HG03280 (cell line): ENCODE results near the gene CT45A10.
"Not testable (repeated sequence)": the region's sequence is repeated elsewhere in the genome, so short reads cannot be mapped to it uniquely, and the experiment has no call there.

Source experiments
- ATAC-seq: cut with Tn5 transposase; IDR thresholded peaks from one replicate; pipeline ENCODE4 v1.9.1; 2021; ENCODE audit warnings: mild to moderate bottlenecking, moderate library complexity; ENCODE audit not compliant: unreplicated experiment

Gene CT45A10, protein sequence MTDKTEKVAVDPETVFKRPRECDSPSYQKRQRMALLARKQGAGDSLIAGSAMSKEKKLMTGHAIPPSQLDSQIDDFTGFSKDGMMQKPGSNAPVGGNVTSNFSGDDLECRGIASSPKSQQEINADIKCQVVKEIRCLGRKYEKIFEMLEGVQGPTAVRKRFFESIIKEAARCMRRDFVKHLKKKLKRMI

DNA sequence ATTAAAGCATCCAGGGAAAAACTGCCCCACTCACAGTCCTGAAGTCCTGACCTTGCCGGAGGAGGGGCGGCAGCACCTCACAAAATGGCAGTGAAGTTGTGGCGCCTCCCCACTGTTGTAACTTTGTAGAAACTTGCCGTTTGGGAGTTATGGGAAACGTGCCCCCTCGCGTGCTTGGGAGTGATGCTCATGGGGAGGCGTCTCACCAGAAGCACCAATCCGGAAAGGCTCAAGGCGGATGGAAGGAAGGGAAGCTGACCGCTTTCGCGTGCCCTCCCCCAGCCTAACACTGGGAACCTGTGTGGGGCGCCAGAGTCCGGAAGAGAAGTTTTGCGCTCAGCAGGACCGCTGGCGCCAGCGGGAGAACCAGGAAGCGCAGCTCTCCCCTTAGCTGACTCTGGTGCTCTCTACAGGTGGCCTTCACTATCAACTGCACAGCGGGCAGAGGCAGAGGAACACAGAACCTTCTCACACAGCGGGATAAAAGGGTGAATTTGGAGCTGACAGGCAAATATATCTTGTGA, at the start of gene CT45A10, which contains the start of gene SAGE1:
Gene CT45A10, minus strand, starts transcription at position 151 of the 524 bp plus-strand sequence. CDS start 8,100 bp downstream, outside the sequence.
Gene SAGE1, plus strand, starts transcription at position 423 of the 524 bp plus-strand sequence. CDS start 2,527 bp downstream, outside the sequence.
- no peak for ATAC-seq

DNA sequence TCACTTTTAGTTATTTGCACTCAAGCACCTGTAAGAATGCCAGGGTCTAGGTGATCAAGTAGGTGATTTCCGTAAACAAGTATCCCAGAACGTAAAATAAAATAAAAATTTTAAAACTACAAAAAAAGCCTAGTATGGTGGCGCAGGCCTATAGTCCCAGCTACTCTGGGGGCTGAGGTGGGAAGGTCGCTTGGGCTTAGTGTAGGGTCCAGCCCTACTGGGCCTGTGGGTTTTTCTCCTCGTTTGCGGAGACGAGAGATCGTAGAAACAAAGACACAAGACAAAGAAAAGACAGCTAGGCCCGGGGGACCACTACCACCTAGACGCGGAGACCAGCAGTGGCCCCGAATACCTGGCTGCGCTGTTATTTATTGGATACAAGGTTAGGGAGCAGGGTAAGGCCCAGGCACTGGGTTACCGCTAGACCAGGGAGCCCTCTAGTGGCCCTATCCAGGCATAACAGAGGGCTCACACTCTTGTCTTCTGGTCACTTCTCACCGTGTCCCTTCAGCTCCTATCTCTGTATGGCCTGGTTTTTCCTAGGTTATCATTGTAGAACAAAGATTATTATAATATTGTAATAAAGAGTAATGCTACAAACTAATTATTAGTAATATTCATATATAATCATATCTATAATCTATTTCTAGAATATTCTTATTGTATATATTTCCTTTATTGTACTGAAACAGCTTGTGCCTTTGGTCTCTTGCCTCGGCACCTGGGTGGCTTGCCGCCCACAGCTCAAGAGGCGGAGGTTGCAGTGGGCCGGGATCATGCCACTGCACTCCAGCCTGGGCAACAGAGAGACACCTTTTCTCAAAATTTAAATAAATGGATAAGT, 38.6 kb upstream of the CT45A10 start:
- ATAC-seq: no peak

DNA sequence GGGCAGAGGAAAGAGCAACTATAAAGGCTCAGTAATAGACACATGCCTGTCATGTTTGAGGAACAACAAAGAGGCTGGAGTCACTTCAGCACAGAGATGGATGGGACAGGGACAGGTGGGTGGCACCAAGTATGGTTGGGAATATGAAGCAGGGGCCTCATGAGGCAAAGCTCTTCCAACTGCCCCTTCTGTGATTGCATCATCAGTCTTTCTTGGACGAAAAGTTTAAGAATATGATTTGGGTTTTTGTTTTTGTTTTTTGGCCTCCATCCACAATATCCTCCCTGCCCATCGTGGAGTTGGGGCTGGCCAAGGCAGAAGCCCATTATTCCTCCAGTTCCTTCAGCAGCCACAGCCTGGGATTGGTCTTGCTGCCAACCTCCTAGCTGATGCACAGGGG, 34.7 kb upstream of the CT45A10 start:
- no peak for ATAC-seq

DNA sequence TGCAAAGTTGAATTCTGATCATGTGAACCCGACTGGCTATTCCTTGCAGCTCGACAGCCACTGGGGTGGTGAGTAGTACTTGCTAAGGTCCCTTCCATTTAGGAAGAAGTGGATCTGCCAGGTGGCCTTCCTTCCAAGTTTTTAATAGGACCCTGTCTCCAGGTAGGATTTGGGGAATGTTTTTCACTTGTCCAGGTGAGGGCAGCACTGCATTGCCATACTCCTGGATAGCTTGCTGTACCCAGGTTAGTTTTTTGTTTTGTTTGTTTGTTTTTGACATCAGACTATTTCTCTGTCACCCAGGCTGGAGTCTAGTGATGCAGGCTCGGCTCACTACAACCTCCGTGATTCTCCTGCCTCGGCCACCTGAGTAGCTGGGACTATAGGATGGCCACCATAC, 30.1 kb upstream of the CT45A10 start:
- no peak for ATAC-seq

DNA sequence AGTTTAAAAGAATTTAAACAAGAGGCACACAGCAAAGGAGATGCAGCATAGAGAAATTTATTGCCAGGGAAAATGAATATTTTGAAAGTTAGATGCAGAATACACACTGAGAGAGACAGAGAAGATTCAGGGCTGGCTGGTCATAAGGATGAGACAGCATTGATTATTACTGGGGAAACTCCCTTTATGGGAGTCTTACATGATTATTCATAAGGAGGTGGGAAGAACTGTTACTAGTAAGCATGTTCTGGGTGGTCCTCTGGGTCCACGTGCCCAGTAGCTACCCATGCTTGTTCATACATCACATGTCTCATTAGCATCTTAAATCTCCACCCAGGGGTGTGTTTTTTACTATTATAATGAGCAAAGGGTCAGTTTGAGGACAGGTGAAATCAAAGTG, 27.3 kb upstream of the CT45A10 start:
- not testable (repeated sequence) for ATAC-seq

DNA sequence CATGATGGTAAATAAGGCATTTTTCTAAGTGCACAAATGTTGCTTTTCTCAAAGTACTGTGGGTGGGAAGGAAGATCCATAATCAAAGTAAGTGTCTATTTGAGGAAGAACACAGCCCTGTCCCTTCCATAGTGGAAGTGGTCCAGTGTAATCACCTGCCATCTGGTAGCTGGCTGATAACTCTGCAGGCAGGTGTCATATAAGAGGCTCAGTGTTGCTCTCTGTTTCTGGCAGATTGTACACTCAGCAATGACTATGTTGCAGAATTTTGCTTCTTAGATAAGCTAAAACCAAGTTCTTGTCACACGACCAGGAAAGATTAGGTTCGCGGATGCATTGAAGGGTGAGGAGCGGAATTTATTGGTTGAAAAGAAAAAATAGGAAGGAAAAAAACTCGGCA, 21.2 kb upstream of the CT45A10 start:
- no peak for ATAC-seq

DNA sequence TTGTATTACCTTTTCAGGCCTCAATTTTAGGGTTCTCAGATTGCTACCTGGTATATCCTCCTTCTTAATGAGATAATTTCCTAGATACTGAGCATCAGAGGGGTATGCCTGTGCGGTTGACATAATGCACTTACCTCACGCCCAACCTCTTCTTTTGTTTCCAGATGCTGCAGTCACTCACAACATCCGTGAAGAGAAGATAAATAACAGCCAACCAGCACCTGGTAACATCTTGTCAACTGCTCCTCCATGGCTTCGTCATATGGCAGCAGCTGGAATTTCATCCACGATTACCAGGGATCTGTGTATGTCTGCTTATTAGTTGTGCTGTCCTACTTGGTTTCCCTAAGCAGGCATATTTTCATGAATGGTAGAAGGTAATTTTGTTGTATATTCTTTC, 17.0 kb upstream of the CT45A10 start:
- no peak for ATAC-seq

DNA sequence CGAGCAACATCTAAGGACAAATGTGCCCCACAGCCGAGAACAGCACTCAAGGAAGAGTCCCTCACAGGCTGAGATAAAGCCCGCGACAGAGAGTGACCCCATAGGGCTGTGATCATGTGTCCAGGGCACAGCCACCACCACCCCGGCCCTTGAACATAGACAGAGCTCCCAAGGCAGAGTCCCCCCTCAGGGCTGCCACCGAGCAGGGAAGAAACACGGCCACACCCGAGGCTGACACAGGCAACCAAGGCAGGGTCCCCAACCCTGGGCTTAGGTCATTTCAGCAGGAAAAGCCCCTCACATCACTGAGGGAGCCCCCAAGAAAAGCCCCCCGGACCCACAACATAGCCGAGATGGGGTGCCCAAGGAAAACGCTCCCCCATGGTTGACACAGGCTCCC, 463 bp downstream of the CT45A10 start:
- no peak for ATAC-seq

DNA sequence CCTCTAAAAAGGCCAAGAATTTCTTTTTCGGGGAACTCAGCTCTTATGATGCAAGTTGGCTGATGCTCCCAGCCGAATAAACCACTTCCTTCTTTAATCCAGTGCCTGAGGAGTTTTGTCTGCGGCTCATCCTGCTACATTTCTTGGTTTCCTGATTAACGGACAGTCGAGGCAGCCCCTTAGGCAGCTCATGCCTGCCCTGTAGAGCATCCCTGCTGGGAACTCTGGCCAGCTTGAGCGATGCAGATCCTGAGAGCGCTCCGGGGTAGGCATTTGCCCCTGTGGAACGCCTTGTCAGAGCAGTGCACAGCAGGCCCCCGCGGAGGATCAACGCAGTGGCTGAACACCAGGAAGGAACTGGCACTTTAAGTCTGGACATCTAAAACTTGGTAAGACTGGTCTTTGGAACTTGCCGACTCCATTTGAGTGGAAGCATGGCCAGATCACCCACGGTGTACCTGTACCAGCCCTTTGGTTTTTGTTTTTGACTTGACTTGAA, 3.1 kb downstream of the CT45A10 start:
- no peak for ATAC-seq

DNA sequence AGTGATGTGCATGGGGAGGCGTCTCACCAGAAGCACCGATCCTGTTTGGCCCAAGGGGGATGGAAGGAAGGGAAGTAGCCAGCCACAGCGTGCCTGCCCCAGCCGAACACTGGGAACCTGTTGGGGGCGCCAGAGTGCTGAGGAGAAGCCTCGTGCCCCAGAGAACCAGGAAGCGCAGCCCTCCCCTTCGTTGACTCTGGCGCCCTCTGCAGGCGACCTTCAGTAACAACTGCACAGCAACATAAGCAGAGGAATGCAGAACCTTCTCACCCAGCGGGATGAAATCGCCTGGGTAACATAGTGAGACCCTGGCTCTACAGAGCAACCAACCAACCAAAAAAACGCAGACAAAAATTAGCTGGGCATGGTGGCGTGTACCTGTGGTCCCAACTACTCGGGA, 4.3 kb downstream of the CT45A10 start:
- ATAC-seq: not testable (repeated sequence)

DNA sequence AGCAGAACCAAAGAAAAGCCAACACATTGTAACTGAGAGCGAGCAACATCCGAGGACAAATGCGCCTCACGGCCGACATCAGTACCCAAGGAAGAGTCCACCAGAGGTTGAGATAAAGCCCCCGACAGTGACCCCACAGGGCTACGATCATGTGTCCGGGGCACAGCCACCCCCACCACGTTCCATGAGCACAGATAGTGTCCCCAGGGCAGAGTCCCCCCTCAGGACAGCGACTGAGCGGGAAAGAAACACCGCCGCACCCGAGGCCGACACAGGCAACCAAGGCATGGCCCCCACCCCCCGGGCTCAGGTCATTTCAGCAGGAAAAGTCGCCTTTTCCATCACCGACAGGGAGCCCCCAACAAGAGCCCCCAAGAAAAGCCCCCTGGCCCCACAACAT, 5.0 kb downstream of the CT45A10 start:
- ATAC-seq: not testable (repeated sequence)

DNA sequence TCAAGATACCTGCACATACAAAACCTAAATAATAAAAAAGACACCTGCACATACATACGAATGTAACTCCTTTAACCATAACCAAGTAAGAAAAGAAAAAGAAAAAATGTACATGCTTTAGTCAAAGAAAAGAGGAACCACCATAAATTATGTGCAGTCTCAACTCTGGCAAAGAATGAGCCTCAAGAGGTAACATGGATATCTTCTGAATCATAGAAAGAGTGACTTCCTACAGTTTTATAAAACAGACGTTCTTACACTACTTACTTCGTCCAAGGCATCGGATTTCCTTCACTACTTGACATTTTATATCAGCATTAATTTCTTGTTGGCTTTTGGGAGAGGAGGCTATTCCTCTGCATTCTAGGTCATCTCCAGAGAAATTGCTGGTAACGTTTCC, 10.5 kb downstream of the CT45A10 start:
- not testable (repeated sequence) for ATAC-seq

DNA sequence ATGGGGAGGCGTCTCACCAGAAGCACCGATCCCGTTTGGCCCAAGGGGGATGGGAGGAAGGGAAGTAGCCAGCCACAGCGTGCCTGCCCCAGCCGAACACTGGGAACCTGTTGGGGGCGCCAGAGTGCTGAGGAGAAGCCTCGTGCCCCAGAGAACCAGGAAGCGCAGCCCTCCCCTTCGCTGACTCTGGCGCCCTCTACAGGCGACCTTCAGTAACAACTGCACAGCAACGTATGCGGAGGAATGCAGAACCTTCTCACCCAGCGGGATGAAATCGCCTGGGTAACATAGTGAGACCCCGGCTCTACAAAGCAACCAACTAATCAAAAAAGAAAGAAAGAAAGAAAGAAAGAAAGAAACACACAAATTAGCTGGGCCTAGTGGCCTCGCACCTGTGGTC, 21.5 kb downstream of the CT45A10 start, which contains the start of gene CT45A9:
Gene CT45A9, minus strand, starts transcription at position 101 of the 400 bp plus-strand sequence. CDS start 3,751 bp downstream, outside the sequence.
- not testable (repeated sequence) for ATAC-seq

DNA sequence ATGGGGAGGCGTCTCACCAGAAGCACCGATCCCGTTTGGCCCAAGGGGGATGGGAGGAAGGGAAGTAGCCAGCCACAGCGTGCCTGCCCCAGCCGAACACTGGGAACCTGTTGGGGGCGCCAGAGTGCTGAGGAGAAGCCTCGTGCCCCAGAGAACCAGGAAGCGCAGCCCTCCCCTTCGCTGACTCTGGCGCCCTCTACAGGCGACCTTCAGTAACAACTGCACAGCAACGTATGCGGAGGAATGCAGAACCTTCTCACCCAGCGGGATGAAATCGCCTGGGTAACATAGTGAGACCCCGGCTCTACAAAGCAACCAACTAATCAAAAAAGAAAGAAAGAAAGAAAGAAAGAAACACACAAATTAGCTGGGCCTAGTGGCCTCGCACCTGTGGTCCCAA, 38.8 kb downstream of the CT45A10 start, which contains the start of gene CT45A8:
Gene CT45A8, minus strand, starts transcription at position 101 of the 400 bp plus-strand sequence. CDS start 3,755 bp downstream, outside the sequence.
- ATAC-seq: not testable (repeated sequence)

DNA sequence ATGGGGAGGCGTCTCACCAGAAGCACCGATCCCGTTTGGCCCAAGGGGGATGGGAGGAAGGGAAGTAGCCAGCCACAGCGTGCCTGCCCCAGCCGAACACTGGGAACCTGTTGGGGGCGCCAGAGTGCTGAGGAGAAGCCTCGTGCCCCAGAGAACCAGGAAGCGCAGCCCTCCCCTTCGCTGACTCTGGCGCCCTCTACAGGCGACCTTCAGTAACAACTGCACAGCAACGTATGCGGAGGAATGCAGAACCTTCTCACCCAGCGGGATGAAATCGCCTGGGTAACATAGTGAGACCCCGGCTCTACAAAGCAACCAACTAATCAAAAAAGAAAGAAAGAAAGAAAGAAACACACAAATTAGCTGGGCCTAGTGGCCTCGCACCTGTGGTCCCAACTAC, 56.1 kb downstream of the CT45A10 start, which contains the start of gene CT45A7:
Gene CT45A7, minus strand, starts transcription at position 101 of the 400 bp plus-strand sequence. CDS start 3,747 bp downstream, outside the sequence.
- ATAC-seq: not testable (repeated sequence)
